ENCODE data around the gene GTF2H1.

GTF2H1 gene

GRCh38 chr11:18288911-18289310 lies 33.5 kb upstream of the GTF2H1 start:
- Histone ChIP-seq H3K36me3 (replicated peaks) (peaks cover 39% of the 10 kb centered on the region), H3K27ac (no peak overlapping the region), H3K4me3 (ENCODE audit: low read depth, low read length) (no peak overlapping the region), H3K27me3 (replicated peaks) (no peaks in the 10 kb centered on the region)
- no peak for DNase-seq
- in situ Hi-C loops (cut with HindIII; ENCODE audit: low pct_ligation_motif_present, low sequenced_read_pairs), result no loop called here
- TF ChIP-seq, protein P1, sequence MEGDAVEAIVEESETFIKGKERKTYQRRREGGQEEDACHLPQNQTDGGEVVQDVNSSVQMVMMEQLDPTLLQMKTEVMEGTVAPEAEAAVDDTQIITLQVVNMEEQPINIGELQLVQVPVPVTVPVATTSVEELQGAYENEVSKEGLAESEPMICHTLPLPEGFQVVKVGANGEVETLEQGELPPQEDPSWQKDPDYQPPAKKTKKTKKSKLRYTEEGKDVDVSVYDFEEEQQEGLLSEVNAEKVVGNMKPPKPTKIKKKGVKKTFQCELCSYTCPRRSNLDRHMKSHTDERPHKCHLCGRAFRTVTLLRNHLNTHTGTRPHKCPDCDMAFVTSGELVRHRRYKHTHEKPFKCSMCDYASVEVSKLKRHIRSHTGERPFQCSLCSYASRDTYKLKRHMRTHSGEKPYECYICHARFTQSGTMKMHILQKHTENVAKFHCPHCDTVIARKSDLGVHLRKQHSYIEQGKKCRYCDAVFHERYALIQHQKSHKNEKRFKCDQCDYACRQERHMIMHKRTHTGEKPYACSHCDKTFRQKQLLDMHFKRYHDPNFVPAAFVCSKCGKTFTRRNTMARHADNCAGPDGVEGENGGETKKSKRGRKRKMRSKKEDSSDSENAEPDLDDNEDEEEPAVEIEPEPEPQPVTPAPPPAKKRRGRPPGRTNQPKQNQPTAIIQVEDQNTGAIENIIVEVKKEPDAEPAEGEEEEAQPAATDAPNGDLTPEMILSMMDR (IDR thresholded peaks at IDR 0.05; ENCODE audit: low read depth, low read length, missing control alignments), result no peak

DNA sequence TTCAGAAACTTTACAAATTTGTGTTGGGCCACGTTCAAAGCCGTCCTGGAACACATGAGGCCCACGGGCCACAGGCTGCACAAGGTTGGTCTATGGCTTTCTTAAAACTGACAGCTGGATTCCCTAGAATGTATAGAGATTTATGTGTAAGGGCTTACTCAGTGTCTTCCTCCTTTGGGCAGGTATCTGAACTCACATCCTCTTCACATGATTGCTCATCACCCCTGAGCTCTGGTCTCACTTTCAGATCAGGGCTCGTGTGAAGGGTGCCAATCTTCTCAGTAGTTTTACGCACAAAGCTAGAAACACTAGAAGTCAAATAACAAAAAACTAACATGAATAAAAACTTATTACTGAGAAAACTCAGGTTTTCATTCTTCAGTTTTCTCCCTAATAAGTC lies 27.5 kb upstream of the GTF2H1 start:
- in situ Hi-C loops (cut with HindIII; ENCODE audit: low pct_ligation_motif_present, low sequenced_read_pairs), result no loop called here
- TF ChIP-seq, protein P1 (IDR thresholded peaks at IDR 0.05; ENCODE audit: low read depth, low read length, missing control alignments), result no peak

GRCh38 chr11:18295316-18295715 lies 27.1 kb upstream of the GTF2H1 start:
- in situ Hi-C loops (cut with HindIII; ENCODE audit: low pct_ligation_motif_present, low sequenced_read_pairs), result no loop called here
- Histone ChIP-seq H3K27me3 (replicated peaks) (no peaks in the 10 kb centered on the region), H3K36me3 (replicated peaks) (peaks cover 55% of the 10 kb centered on the region), H3K4me3 (ENCODE audit: low read depth, low read length) (no peak overlapping the region), H3K27ac (no peak overlapping the region)
- TF ChIP-seq, protein P1 (IDR thresholded peaks at IDR 0.05; ENCODE audit: low read depth, low read length, missing control alignments), result no peak
- DNase-seq, result no peak

More for the DNA sequence above, 27.5 kb upstream of the GTF2H1 start:
- H3K27me3 ChIP-seq (replicated peaks), result no peaks in the 10 kb centered on the region
- no peak overlapping the region for H3K4me3 ChIP-seq (ENCODE audit: low read depth, low read length)
- no peak for DNase-seq
- H3K36me3 ChIP-seq (replicated peaks), result peaks cover 59% of the 10 kb centered on the region
- H3K27ac ChIP-seq, result no peak overlapping the region

DNA sequence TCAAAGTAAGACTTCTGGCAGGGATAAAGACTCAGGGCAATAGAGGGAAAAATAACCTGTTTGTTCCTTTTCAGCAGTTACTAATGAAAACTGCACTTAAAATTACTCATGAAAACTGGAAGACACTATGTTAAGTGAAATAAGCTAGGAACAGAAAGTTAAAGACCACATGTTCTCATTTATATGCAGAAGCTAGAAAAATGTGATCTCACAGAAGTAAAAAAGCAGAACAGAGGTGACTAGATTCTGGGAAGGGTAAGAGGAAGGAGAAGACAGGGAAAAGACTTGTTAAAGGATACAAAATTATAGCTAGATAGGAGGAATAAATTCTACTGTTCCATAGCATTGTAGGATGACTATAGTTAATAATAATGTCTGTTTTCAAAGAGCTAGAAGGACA lies 22.6 kb upstream of the GTF2H1 start:
- Histone ChIP-seq H3K27ac (no peak overlapping the region), H3K4me3 (ENCODE audit: low read depth, low read length) (no peak overlapping the region), H3K27me3 (replicated peaks) (no peaks in the 10 kb centered on the region), H3K36me3 (replicated peaks) (peaks cover 33% of the 10 kb centered on the region)
- in situ Hi-C loops (cut with HindIII; ENCODE audit: low pct_ligation_motif_present, low sequenced_read_pairs), result no loop called here
- DNase-seq, result no peak
- TF ChIP-seq, protein P1 (IDR thresholded peaks at IDR 0.05; ENCODE audit: low read depth, low read length, missing control alignments), result no peak

DNA sequence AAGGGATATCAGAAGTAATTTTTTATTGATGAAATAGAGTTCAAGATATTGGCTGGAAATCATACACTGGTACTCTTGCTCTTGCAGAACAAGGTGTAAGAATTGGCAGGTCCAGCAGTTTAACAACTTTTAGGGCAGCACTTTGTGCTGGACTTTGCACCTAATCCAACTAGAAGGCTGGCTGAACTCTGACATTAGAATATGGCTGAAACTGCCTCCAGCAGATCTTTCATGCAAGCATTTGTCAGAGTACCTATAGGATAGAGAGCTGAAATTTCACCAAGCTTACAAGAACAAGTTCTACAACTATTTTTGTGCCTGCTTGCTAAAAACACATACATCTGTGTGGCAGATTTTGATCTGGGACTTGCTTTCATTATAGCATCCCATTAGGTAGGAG lies 17.6 kb upstream of the GTF2H1 start:
- Histone ChIP-seq H3K36me3 (replicated peaks) (peaks cover 12% of the 10 kb centered on the region), H3K27ac (no peak overlapping the region), H3K4me3 (ENCODE audit: low read depth, low read length) (no peak overlapping the region), H3K27me3 (replicated peaks) (no peaks in the 10 kb centered on the region)
- in situ Hi-C loops (cut with HindIII; ENCODE audit: low pct_ligation_motif_present, low sequenced_read_pairs), result no loop called here
- TF ChIP-seq, protein P1 (IDR thresholded peaks at IDR 0.05; ENCODE audit: low read depth, low read length, missing control alignments), result no peak
- no peak for DNase-seq

DNA sequence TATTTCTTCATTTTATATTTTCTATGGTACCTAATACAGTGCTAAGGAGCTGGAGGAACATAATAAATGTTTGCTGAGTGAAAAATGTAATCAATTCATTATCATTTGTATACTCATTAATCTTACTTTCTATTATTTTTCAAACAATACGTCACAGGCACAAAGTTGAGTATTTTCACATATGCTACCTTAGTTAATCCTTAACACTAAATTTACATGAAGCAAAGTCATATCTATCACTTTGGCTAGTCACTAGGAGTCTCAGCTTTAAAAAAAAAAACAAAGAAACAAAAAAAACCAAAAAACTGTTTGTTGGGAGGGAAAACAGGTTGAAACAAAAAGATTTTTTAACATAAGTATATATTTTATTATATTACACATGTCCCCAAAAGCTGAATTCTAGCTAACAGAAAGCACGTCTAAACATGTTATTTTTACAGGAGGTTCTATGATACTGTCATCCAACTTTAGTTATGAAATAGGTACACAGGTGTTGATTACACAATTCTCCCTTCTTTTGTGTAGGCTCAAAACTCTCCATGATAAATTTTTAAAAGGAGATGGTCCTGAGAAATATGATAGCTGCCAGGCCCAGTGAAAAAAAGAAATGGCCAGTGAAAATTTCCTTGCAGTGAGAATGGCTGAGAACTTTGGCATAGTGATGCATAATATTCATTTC lies 14.8 kb upstream of the GTF2H1 start:
- H3K4me3 ChIP-seq (ENCODE audit: low read depth, low read length), result no peak overlapping the region
- H3K27me3 ChIP-seq (replicated peaks), result no peaks in the 10 kb centered on the region
- H3K27ac ChIP-seq, result no peak overlapping the region
- peaks cover 10% of the 10 kb centered on the region for H3K36me3 ChIP-seq (replicated peaks)
- in situ Hi-C loops (cut with HindIII; ENCODE audit: low pct_ligation_motif_present, low sequenced_read_pairs), result no loop called here
- DNase-seq, result no peak
- TF ChIP-seq, protein P1 (IDR thresholded peaks at IDR 0.05; ENCODE audit: low read depth, low read length, missing control alignments), result no peak

Data from brain microvascular endothelial cell (primary cell).